Measurements from ENCODE around the gene FOCAD. TPM values are rescaled to one million over a fixed set of nuclear protein-coding genes. Genes with fewer than 3 reads are reported as not detected.
A peak's percentile ranks its signal among the peaks of the same experiment; 100 is the strongest.

FOCAD gene
- total RNA-seq, 1 donor, result 93.7 TPM

GRCh38 chr9:20754556-20754955 is 70.5 kb downstream of the FOCAD start:
- H3K4me3 ChIP-seq (ENCODE audit: low read depth, low read length), result no peak overlapping the region
- TF ChIP-seq CTCF (IDR thresholded peaks at IDR 0.05; ENCODE audit: insufficient read depth, low read depth, low read length), result no peak
- DNase-seq (ENCODE audit: low read depth), result no peak

DNA sequence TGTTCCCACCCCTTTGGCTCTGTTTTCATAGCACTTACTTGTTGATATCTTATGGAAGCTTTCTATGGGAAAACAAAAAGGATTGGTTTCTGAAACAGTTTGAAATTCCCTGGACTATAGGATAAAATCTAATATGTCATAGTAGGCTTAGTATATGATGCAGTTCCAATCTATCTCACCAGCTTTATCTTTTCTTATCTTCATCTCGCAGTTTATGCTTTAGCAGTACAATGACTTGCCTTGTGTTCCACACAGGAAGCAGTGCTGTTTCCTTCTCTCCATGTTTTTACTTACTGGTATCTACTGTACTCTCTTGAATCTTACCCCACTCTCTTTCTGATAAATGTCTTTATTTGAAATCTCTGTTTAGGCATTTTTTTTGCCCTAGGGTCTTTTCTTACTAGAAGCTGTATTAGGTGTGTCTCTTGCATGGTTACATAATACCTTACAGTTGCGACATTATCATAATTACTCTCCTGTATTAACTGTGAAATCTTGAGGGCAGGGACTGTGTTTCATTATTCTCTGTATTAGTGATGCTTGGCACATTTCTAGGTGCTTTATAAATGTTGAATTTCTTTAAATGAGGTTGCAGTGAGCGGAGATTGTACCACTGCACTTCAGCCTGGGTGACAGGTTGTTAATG is 76.3 kb downstream of the FOCAD start:
- H3K4me3 ChIP-seq (ENCODE audit: low read depth, low read length), result no peak overlapping the region
- peak; percentile 8 for DNase-seq (ENCODE audit: low read depth)
- TF ChIP-seq CTCF (IDR thresholded peaks at IDR 0.05; ENCODE audit: insufficient read depth, low read depth, low read length), result no peak

- no peak for TF ChIP-seq CTCF (IDR thresholded peaks at IDR 0.05; ENCODE audit: insufficient read depth, low read depth, low read length)
- no peak overlapping the region for H3K4me3 ChIP-seq (ENCODE audit: low read depth, low read length)
- DNase-seq (ENCODE audit: low read depth), result no peak
These were observed 86.9 kb downstream of the FOCAD start for GRCh38 chr9:20770947-20771346.

DNA sequence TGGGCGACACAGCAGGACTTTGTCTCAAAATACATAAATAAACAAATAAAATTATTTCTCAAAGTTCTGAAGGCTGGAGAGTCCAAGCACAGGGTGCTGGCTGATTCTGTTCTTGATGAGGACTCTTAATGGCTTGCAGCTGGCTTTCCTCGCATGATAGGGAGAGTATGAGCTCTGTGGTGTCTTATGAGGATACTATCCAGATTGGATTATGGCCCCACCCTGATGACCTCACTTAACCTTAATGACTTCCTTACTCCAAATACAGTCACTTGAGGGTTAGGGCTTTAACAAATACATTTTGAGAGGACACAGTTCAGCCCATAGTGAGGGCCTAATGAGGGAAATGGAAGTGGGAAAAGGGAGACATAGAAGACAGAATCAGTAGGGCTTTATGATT is 87.7 kb downstream of the FOCAD start:
- no peak overlapping the region for H3K4me3 ChIP-seq (ENCODE audit: low read depth, low read length)
- DNase-seq (ENCODE audit: low read depth), result no peak
- no peak for TF ChIP-seq CTCF (IDR thresholded peaks at IDR 0.05; ENCODE audit: insufficient read depth, low read depth, low read length)

GRCh38 chr9:20775683-20776082 is 91.6 kb downstream of the FOCAD start:
- no peak for TF ChIP-seq CTCF (IDR thresholded peaks at IDR 0.05; ENCODE audit: insufficient read depth, low read depth, low read length)
- DNase-seq (ENCODE audit: low read depth), result no peak
- H3K4me3 ChIP-seq (ENCODE audit: low read depth, low read length), result no peak overlapping the region

- TF ChIP-seq CTCF (IDR thresholded peaks at IDR 0.05; ENCODE audit: insufficient read depth, low read depth, low read length), result no peak
- DNase-seq (ENCODE audit: low read depth), result peak; percentile 40
- no peak overlapping the region for H3K4me3 ChIP-seq (ENCODE audit: low read depth, low read length)
These were observed 97.0 kb downstream of the FOCAD start for GRCh38 chr9:20781092-20781491.

- no peak for DNase-seq (ENCODE audit: low read depth)
- TF ChIP-seq CTCF (IDR thresholded peaks at IDR 0.05; ENCODE audit: insufficient read depth, low read depth, low read length), result no peak
- H3K4me3 ChIP-seq (ENCODE audit: low read depth, low read length), result no peak overlapping the region
These were observed 98.2 kb downstream of the FOCAD start for GRCh38 chr9:20782289-20782688.
